Measurements from ENCODE around the gene FAM107B. TPM values are rescaled to one million over a fixed set of nuclear protein-coding genes. Genes with fewer than 3 reads are reported as not detected.
"Not testable (repeated sequence)": the region's sequence is repeated elsewhere in the genome, so short reads cannot be mapped to it uniquely, and the experiment has no call there.

FAM107B gene
- total RNA-seq, 4 donors from 2014 or later, result 19.5 to 35.2 (median 25.6) TPM

GRCh38 chr10:14592566-14592965 lies 182.1 kb downstream of the FAM107B start:
- H3K27ac ChIP-seq, result no peak overlapping the region
- peaks cover 15% of the 10 kb centered on the region for H3K4me1 ChIP-seq
- H3K36me3 ChIP-seq, result no peaks in the 10 kb centered on the region

GRCh38 chr10:14592026-14592425 lies 182.7 kb downstream of the FAM107B start:
- Histone ChIP-seq H3K4me3 (no peak overlapping the region), H3K27ac (no peak overlapping the region), H3K9me3 (no peaks in the 10 kb centered on the region), H3K4me1 (peaks cover 15% of the 10 kb centered on the region), H3K36me3 (no peaks in the 10 kb centered on the region), H3K27me3 (no peaks in the 10 kb centered on the region)
- 47% methylated on average over 5 of the region's 5 CpGs for WGBS
- TF ChIP-seq CTCF (IDR thresholded peaks at IDR 0.05) (no peak), POLR2A (IDR thresholded peaks at IDR 0.05) (no peak), POLR2AphosphoS5 (IDR thresholded peaks at IDR 0.05) (no peak), EP300 (IDR thresholded peaks at IDR 0.05) (no peak)
- DNase-seq (ENCODE audit: low spot score in 2 of 2), result no peak

More at GRCh38 chr10:14592566-14592965, 182.1 kb downstream of the FAM107B start:
- H3K27me3 ChIP-seq, result no peaks in the 10 kb centered on the region
- no peak for DNase-seq (ENCODE audit: low spot score in 2 of 2)
- WGBS, result 54% methylated on average over 6 of the region's 6 CpGs
- H3K9me3 ChIP-seq, result no peaks in the 10 kb centered on the region
- no peak for TF ChIP-seq CTCF (IDR thresholded peaks at IDR 0.05)
- no peak for TF ChIP-seq POLR2A (IDR thresholded peaks at IDR 0.05)
- TF ChIP-seq POLR2AphosphoS5 (IDR thresholded peaks at IDR 0.05), result no peak
- no peak for TF ChIP-seq EP300 (IDR thresholded peaks at IDR 0.05)
- no peak overlapping the region for H3K4me3 ChIP-seq

- H3K27ac ChIP-seq; H3K4me3 ChIP-seq; DNase-seq (ENCODE audit: low spot score in 2 of 2); H3K27me3 ChIP-seq; H3K9me3 ChIP-seq; H3K36me3 ChIP-seq: not testable (repeated sequence)
- H3K4me1 ChIP-seq, result peaks cover 15% of the 10 kb centered on the region
- WGBS, result 89% methylated on average over 6 of the region's 6 CpGs
Observed at GRCh38 chr10:14588938-14589294, 185.8 kb downstream of the FAM107B start.

GRCh38 chr10:14588084-14588937 lies 186.4 kb downstream of the FAM107B start:
- no peaks in the 10 kb centered on the region for H3K27me3 ChIP-seq
- no peaks in the 10 kb centered on the region for H3K36me3 ChIP-seq
- H3K27ac ChIP-seq, result no peak overlapping the region
- no peak overlapping the region for H3K4me3 ChIP-seq
- WGBS, result 64% methylated on average over 13 of the region's 13 CpGs
- H3K4me1 ChIP-seq, result peaks cover 15% of the 10 kb centered on the region
- no peak for DNase-seq (ENCODE audit: low spot score in 2 of 2)
- TF ChIP-seq CTCF (IDR thresholded peaks at IDR 0.05), result no peak
- no peak for TF ChIP-seq POLR2A (IDR thresholded peaks at IDR 0.05)
- TF ChIP-seq POLR2AphosphoS5 (IDR thresholded peaks at IDR 0.05), result no peak
- no peak for TF ChIP-seq EP300 (IDR thresholded peaks at IDR 0.05)
- no peaks in the 10 kb centered on the region for H3K9me3 ChIP-seq

GRCh38 chr10:14587540-14588083 lies 187.1 kb downstream of the FAM107B start:
- WGBS, result 58% methylated on average over 6 of the region's 6 CpGs
- DNase-seq (ENCODE audit: low spot score in 2 of 2), result no peak
- H3K4me3 ChIP-seq, result no peak overlapping the region
- H3K9me3 ChIP-seq, result no peaks in the 10 kb centered on the region
- H3K36me3 ChIP-seq, result no peaks in the 10 kb centered on the region
- H3K27me3 ChIP-seq, result no peaks in the 10 kb centered on the region
- no peak for TF ChIP-seq CTCF (IDR thresholded peaks at IDR 0.05)
- TF ChIP-seq POLR2A (IDR thresholded peaks at IDR 0.05), result no peak
- TF ChIP-seq POLR2AphosphoS5 (IDR thresholded peaks at IDR 0.05), result no peak
- TF ChIP-seq EP300 (IDR thresholded peaks at IDR 0.05), result no peak
- no peak overlapping the region for H3K27ac ChIP-seq
- peaks cover 13% of the 10 kb centered on the region for H3K4me1 ChIP-seq

All from suprapubic skin (tissue), 4 donors.